NCI-H2227 (cell line): Measurements from ENCODE around the gene RCAN2.
"Not testable (repeated sequence)": the region's sequence is repeated elsewhere in the genome, so short reads cannot be mapped to it uniquely, and the experiment has no call there.

Experiments
- DNase-seq: peaks from one replicate; lab custom pipeline; 2025; ENCODE audit not compliant: unreplicated experiment; lab: John Stamatoyannopoulos, UW

Gene RCAN2

DNA sequence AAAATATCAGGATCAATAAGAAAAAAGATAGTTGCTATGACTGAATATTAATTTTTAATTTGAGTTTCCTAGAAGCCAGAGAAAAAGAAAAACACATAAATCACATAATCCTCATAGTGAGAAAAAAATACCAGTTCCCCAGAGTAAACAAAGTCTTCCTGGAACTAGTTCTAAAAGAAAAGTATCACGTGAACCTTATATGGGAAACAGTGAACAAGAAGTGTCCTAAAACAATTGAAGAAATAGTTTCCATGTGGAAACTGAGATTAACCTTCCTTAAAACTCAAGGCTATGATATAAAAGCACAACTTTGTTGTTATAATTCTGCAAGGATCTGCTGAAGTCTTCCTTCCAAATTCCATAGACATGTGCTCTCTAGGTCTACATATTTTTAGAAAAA is 50.6 kb downstream of the RCAN2 start:
- no peak for DNase-seq

- DNase-seq = no peak
Observed at GRCh38 chr6:46440141-46440540, 51.1 kb downstream of the RCAN2 start.

- no peak for DNase-seq
Observed at GRCh38 chr6:46438245-46438644, 53.0 kb downstream of the RCAN2 start.

DNA sequence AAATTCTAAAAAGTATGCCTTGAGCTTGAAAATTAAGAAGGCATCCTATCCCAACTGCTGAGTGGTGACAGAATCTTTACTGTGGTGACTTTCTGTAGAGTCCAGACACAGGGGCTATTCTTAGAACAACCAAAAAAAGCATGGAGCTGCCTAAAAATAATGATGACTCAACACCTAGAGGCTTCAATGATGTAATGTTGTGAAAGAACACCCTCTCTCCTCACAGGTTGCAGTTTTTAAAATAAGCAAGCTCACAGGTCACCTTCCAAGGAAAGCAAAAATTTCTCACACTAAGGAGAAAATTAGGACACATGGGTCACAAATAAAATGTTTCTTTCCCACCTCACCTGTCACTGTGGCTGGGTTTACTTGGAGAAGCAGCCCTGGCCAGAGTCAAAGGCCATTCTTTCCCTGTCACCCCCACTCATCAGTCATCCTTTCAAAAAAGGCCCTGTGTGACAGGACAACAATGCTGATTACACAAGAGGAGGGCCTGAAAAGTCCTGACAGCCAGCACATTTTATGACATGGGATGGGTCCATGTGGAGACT is 53.5 kb downstream of the RCAN2 start:
- DNase-seq = no peak

GRCh38 chr6:46422619-46423018 is 68.6 kb downstream of the RCAN2 start:
- DNase-seq = no peak

GRCh38 chr6:46421939-46422338 is 69.3 kb downstream of the RCAN2 start:
- no peak for DNase-seq

DNA sequence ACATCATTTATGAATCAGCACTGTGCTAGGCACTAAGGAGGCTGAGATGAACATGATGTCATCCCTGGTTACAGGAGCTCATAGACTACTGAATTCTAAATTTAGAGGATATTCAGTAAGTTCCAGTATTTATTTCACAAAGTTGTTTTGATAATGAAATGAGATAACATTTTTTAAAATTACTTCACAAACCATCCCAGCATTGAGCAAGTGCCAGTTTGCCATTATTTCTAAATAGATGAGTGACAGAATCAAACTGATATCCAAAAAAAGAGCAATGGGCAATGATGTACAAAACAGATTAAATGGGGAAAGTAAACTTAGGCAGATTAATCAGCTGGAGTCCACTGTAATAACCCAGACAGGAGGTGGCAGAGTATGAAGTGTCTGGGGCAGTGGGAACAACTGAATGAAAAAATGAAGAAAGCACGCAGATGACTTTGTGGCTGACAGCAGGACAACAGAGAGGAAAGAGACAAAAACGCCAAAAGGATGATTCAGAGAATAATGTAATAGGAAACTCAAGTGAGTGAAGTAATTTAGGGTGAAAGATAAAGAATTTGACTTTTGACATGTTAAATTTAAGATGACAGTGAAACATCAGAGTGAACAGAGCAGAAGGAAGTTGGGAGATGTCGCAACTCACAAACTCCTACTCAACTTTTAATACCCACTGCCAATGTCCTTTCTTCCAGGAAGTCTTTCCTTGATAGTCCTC is 70.2 kb downstream of the RCAN2 start:
- no peak for DNase-seq

- DNase-seq = peak; percentile 71
Observed at GRCh38 chr6:46419576-46420002, 71.7 kb downstream of the RCAN2 start.

- DNase-seq = no peak
Observed at GRCh38 chr6:46414398-46414797, 76.9 kb downstream of the RCAN2 start.

DNA sequence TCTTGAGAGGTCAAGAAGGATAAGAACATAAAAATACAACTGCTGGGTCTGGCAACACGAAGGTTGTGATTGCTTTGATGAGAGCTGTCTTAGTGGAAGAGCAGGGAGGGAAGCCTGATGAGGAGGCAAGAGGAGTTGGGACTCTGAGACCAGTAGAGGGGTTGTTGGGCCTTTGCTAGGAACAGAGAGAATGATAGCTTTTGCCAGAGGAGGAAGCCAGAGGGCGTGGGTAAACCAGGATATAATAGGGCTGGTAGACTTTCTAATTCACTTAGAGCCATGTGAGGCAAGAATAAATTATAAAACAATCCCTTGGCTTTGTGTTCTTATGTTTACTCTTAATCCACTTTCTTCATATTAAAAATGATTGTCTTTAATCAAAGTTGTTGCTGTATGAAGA is 78.6 kb downstream of the RCAN2 start:
- peak; percentile 5 for DNase-seq

GRCh38 chr6:46411456-46412197 is 79.6 kb downstream of the RCAN2 start:
- no peak for DNase-seq

GRCh38 chr6:46410334-46410953 is 80.8 kb downstream of the RCAN2 start:
- DNase-seq = peak; percentile 63

DNA sequence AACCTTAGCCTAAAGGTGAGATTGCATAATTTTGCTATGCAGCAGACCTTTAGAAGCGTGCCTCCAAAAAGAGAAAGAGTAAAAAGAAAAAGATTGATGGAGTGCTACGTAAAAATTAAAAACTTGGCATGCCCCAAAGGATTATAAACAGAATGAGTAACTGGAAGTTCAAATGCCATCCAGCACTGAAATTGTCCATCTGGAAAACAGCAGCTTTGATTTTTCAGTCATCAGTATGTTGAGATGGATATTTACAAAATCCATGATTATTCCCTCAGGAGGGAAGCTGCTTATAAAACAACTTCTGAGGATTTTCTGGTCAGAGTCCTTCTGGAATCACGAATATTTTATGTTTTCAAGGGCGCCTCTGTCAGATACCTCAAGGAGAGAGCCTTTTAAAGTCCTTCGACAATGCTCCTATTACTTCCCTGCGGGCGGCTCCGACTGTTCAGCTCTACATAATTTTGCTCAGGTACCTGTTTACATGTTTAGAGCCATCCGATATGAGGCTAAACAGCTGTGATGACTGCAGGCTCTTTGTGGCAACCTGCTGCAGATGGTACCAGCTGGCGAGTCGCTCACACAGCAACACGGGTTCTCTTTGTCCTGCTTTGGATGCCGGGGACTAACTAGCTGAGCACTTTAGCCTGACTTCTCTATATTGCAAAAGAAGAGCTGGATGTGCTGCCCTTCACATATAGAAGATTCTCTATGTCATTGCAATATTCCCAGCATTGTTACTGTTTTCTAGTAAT is 83.3 kb downstream of the RCAN2 start:
- DNase-seq = peak; percentile 39

DNA sequence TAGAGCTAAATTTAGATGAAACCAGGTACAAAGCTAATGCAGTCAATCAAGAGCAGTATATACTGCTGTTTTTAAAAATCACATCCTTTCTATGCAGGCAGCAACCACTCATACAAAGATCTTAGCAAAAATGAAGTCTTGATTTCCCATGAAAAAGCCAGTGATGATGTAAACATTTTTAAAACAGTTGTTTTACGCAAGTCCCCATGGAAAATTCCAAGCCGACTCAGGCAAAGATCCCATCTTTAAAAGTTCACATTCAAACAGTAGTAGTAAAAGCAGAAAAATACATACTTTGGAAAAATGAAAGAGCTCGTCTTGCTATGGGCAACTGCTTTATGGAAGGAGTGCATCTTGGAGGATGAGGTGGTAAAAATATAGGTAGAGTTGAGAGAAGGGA is 84.0 kb downstream of the RCAN2 start:
- no peak for DNase-seq

GRCh38 chr6:46405620-46406180 is 85.5 kb downstream of the RCAN2 start:
- DNase-seq = not testable (repeated sequence)

DNA sequence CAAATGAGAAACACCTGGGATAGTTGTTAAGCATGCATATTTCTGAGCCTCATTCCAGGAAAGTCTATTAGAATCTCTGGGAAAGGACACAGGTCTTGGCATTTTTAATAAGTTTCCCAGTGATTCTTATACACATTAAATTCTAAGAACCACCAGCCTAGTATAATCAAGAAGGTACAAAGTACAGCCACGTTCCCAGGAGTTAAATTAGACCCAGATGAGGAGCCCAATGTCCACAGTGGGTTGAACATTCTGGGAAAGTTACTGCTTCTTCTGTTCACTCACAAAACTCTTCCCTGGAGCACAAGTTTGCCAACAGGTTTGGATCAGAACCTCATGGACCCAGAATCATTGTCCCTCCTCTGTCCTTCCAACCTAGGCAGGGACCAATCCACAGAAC is 90.4 kb downstream of the RCAN2 start:
- DNase-seq = no peak

GRCh38 chr6:46395530-46395929 is 95.7 kb downstream of the RCAN2 start:
- no peak for DNase-seq

- DNase-seq = no peak
Observed at GRCh38 chr6:46393940-46394337, 97.3 kb downstream of the RCAN2 start.

GRCh38 chr6:46393161-46393939 is 97.9 kb downstream of the RCAN2 start:
- DNase-seq = no peak

DNA sequence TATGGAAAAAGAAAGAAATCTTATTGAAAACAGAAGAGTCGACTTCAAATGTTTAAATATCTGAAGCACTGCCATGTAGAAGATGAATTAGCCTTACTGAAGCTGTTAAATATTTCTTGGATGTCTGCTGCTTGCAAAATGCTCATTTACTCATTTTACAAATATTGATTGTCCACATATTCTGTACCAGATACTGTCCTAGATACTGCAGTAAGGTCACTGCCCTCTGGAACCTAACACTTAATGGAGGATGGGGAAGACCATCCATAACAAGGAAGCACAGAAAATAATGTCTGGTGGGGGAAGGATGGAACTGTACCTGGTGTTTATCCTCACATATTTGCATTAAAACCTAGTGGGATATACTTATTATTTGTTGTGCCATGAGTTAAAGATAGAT is 99.0 kb downstream of the RCAN2 start:
- DNase-seq = no peak
